Adipose tissue (tissue), 3 donors: ENCODE results near the gene ARSB. TPM values are rescaled to one million over a fixed set of nuclear protein-coding genes. Genes with fewer than 3 reads are reported as not detected.

ENCODE experiments used
- H3K27ac ChIP-seq: one replicate; pipeline ENCODE4 v1.5.1; 2013; ENCODE audit warnings: low read depth, low read length
- WGBS, 3 donors: extraction: QIAGEN DNeasy Blood & Tissue Kit; methylation state at CpG; one replicate each; pipeline ENCODE4 v1.1.7; 2013; 5-methylcytosine and 5-hydroxymethylcytosine counted together
- polyA plus RNA-seq, 3 donors: library from polyadenylated mRNA; stranded (reverse); fragments of 200-250 nt; gene quantifications; one replicate each; pipeline ENCODE4 v1.2.3, GENCODE V29; 2013
- donor health status: healthy with polysubstance abuse.
- donor health status: Bipolar disorder and iron deficiency.
- donor health status: healthy.

The ARSB gene
- polyA plus RNA-seq, 3 donors: 1.8 to 4.1 (median 3.9) TPM

DNA sequence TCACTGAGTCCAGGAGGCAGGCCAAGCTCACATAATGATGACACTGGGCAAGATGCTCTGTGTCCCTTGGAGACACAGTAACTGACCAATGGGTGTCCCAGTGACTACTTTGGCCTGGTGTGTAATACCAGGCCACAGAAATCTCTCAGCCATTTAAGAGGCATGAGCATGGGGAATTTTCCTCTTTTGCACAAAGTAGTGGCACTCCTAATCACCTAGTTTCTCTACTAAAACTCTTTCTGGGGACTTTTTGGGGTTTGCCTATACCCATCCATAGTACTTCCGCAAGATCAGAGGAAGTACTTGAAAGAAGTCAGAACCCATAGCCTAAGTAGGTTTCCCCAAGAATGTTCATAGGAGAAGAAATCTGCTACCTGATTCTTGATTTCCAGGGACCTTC is 161.9 kb downstream of the ARSB start:
- 91 to 100% (median 96%) methylated on average over 1 of the region's 1 CpG for WGBS, 3 donors
- H3K27ac ChIP-seq: no peak overlapping the region

DNA sequence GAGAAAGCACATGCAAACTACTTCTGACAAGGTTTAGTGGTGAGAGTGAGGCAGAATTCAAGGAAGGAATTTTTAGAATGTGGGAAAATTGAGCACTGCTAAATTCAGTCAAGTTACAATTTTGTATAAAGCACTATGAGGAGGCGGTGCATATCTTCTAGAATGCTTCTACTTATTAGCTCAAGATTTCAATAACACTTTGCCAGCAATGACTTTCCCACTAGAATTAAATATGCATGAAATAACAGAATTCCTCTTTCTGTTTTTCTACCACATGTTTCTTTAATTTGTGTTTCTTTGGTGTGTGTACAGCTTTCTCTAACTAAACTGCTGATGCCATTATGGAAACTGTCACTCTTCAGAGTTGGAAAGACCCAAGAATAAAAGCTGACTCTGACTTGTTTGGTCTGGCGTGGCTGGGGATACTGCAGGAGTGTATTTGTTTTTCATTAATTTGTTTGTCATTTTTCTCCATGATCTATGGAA is 163.5 kb downstream of the ARSB start:
- no peak overlapping the region for H3K27ac ChIP-seq
- WGBS, 3 donors: 78 to 96% (median 89%) methylated on average over 2 of the region's 2 CpGs

DNA sequence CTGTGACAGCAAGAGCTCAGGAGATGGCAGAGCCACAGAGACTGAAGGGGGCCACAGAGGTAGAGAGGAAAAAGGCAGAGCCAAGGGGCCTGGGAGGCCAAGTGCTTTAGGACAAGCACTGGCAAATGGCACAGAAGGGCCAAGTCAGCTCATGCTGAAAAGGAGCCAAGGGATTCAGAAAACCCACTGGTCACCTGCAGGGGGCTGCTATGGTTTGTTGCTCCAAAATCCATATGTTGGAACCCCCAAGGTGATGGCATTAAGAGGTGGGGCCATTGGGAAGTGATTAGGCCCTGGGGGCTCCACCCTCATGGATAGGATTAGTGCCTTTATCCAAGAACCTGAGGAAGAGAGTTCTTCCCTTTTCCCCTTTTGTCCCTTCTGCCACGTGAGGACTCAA is 165.4 kb downstream of the ARSB start:
- WGBS, 3 donors: 94 to 100% (median 95%) methylated on average over 1 of the region's 1 CpG
- no peak overlapping the region for H3K27ac ChIP-seq

DNA sequence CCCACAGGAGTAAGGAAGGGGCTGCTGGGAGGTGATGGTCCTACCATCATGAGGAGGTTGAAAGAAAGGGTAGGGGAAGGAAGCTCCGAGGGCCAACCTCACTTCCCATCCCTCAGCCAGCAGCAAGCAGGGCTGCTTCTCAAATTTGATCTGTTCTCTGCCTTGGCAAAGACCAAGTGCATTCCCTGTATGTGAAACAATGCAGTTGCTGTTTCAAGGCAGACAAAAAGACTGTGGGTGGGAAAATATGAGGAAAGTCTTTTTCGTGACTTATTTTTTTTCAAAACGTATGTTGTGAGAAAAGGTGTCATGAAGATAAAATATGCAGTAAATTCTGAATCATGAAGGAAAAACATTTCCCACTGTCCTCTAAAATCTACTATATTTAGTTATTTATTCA is 165.9 kb downstream of the ARSB start:
- WGBS, 3 donors: 67 to 83% (median 71%) methylated on average over 3 of the region's 3 CpGs
- no peak overlapping the region for H3K27ac ChIP-seq

DNA sequence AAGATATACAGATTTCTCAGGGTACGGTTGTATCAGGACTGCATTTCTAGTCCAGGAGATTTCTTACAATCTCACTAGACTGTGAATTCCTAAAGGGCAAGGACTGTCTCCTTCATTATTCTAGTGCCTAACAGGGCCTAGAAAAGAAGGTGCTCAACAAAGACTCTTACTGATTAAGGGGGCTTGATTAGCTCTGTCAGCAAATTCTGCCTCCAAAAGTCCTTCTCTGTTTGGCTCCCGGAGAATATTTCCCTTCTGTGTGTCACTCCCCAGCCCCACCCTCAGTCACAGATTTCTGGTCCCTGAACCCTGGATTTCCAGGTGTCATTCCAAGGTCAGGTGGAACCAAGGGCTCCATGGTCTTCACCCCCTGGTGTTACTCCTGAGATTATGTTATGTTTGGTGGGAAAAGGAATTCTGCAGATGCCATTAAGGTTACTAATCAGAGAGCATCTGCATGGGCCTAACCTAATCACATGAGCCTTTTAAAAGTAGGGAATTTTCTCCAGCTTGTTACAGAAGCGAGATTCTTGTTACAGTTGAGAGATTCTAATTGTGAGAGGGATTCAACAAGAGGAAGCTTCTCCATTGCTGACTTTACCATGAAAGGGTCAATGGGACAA is 168.9 kb downstream of the ARSB start:
- 98% methylated on average over 3 of the region's 3 CpGs for WGBS, 3 donors
- no peak overlapping the region for H3K27ac ChIP-seq

- WGBS, 3 donors: 96 to 98% (median 96%) methylated on average over 2 of the region's 2 CpGs
- no peak overlapping the region for H3K27ac ChIP-seq
Measured at GRCh38 chr5:78813906-78814530, 171.1 kb downstream of the ARSB start.

DNA sequence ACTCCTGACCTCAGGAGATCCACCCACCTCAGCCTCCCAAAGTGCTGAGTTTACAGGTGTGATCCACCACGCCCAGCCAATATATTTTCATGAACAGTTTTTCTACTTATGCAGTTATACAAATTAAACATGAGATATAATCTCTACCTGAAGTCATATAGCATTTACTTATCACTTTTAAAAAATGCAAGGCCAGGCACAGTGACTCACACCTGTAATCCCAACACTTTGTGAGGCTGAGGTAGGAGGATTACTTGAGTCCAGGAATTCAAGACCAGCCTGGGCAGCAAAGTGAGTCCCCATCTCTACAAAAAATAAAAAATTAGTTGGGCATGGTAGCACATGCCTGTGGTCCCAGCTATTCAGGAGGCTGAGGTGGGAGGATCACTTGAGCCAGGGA is 171.8 kb downstream of the ARSB start:
- WGBS, 3 donors: 96 to 100% (median 98%) methylated on average over 1 of the region's 1 CpG
- H3K27ac ChIP-seq: no peak overlapping the region

DNA sequence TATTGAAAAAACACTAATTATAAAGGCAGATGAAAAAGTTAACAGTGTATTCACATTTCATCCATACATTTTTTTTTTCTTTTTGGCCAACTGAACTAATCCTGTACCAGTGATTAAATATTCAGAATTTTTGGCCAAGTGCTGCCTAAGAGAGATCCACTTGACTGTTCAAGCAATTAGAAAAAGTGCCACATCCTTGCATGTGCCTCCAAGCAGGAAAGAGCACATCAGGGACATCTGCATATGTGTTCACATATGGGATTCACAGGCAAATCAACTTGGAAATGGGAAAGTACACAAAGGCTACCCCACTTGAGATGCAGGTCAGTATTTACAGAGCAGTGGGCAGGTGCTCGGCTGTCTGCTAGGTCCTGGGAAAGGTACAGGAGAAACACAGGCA is 173.2 kb downstream of the ARSB start:
- 82 to 95% (median 90%) methylated on average over 1 of the region's 1 CpG for WGBS, 3 donors
- no peak overlapping the region for H3K27ac ChIP-seq

- H3K27ac ChIP-seq: no peak overlapping the region
- 85 to 87% (median 85%) methylated on average over 5 of the region's 5 CpGs for WGBS, 3 donors
Measured at GRCh38 chr5:78811121-78811817, 173.8 kb downstream of the ARSB start.

GRCh38 chr5:78810098-78810920 is 174.8 kb downstream of the ARSB start:
- 90 to 93% (median 92%) methylated on average over 6 of the region's 6 CpGs for WGBS, 3 donors
- H3K27ac ChIP-seq: no peak overlapping the region

DNA sequence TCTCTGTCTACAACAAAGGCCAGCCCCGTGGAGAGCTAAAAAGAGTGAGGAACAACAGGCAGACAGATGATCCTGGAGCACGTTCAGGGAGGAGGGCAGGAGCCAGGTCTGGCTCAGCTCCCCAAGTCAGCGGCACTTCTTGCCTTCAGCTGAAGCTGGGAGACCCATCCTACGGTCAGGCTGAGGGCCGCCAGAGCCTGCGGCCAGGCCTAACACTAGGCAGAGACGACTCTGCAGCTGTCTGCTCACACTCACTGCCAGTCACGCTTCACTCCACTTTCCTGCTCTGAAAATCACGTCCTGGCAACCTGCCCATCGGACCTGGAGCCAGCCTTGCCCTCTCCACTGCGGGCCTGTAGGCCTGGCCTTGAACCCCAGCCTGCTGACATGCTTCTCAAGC is 175.7 kb downstream of the ARSB start:
- H3K27ac ChIP-seq: no peak overlapping the region
- 77 to 90% (median 89%) methylated on average over 10 to 11 of the region's 11 CpGs for WGBS, 3 donors

DNA sequence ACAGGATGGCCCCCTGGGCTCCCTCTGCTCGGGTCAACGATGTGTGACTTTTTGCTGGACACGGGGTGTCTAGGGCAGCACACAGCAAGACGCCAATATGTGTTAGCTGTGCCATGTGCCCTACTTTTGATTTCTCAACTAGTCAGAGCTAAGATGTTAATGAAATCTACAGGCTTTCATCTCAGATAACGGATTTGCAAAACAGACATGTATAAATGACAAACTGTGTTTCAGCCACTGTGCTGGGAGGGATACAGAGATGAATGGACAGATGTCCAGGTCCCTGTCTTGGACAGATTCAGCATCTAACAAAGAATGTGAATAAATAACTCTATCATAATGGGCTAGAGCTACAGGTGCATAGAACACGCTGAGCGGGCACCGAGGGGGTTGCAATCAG is 176.3 kb downstream of the ARSB start:
- H3K27ac ChIP-seq: no peak overlapping the region
- 75 to 87% (median 85%) methylated on average over 8 of the region's 8 CpGs for WGBS, 3 donors

GRCh38 chr5:78808380-78808779 is 176.7 kb downstream of the ARSB start:
- H3K27ac ChIP-seq: no peak overlapping the region
- 66 to 87% (median 74%) methylated on average over 6 of the region's 6 CpGs for WGBS, 3 donors

- WGBS, 3 donors: 95 to 98% (median 96%) methylated on average over 8 of the region's 8 CpGs
- no peak overlapping the region for H3K27ac ChIP-seq
Measured at GRCh38 chr5:78806544-78806943, 178.6 kb downstream of the ARSB start.

GRCh38 chr5:78805474-78806124 is 179.5 kb downstream of the ARSB start:
- no peak overlapping the region for H3K27ac ChIP-seq
- WGBS, 3 donors: 93 to 97% (median 95%) methylated on average over 10 of the region's 10 CpGs

DNA sequence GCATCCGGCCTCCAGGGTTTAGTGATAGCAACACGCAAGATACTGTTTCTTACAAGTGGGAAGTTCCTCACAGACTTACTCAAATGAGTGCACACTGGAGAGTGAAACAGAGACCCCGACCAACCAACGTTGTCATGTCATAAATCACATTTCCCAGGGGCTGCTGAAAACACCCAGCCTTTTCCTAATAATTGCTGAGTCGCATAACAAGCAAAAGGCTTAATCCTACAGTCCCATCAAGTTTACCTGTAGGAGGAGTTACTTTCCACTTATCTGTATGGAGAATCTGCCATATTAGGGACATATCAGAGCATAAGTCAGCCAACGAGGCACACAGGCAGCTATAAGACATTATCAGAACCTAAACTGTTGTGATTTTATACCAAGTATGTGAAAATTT is 180.1 kb downstream of the ARSB start:
- 85 to 90% (median 88%) methylated on average over 6 of the region's 6 CpGs for whole genome bisulfite sequencing, 3 donors

GRCh38 chr5:78803941-78804340 is 181.2 kb downstream of the ARSB start:
- 75 to 85% (median 79%) methylated on average over 2 of the region's 2 CpGs for WGBS, 3 donors
- H3K27ac ChIP-seq: no peak overlapping the region

More for the DNA sequence above, 180.1 kb downstream of the ARSB start:
- H3K27ac ChIP-seq: no peak overlapping the region

DNA sequence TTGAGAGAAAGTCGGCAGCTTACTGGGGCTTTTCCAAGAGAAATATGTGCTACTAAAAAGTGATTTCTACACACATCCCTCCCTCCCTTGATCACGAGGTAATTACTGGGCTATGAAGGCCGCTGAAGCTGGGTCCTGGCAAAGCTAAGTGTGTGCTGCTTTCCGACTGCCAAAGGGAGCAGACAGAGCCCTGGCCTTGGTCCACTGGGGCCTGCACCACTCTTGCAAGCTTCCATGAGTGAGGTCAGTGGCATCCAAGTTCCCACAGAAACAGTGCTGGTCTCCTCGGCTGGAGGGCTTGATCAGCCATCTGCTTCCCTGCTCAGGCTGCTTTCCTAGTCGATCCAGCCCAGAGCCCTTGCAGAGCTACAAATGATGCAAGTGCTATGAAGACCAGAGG is 181.8 kb downstream of the ARSB start:
- H3K27ac ChIP-seq: no peak overlapping the region
- WGBS, 3 donors: 50 to 70% (median 62%) methylated on average over 6 of the region's 6 CpGs
